HG02840 (cell line): ENCODE data around the gene KLHL36.
"Not testable (repeated sequence)": the region's sequence is repeated elsewhere in the genome, so short reads cannot be mapped to it uniquely, and the experiment has no call there.

Source experiments
- ATAC-seq: cut with Tn5 transposase; IDR thresholded peaks from one replicate; pipeline ENCODE4 v1.9.1; 2021; ENCODE audit warnings: mild to moderate bottlenecking, moderate library complexity, moderate number of reproducible peaks; ENCODE audit not compliant: unreplicated experiment, low FRiP score

Gene KLHL36

DNA sequence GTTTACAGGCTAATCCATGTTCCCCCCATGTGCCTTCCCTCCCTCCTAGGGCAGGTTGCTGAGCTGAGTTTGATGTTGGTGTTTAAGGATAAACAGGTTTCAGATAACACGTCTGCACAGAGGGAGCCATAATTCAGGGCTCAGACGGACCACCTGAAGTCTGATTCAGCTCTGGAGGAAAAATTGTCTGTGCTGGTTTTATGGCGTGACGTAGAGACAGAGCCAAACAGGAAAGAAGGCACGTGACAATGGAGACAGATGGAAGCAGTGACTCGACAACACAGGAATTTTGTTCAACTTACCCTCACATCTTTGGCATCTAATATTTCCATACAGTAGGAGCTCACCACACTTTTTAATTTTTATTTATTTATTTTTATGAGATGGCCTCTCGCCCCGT, 40.8 kb downstream of the KLHL36 start:
- ATAC-seq: no peak

DNA sequence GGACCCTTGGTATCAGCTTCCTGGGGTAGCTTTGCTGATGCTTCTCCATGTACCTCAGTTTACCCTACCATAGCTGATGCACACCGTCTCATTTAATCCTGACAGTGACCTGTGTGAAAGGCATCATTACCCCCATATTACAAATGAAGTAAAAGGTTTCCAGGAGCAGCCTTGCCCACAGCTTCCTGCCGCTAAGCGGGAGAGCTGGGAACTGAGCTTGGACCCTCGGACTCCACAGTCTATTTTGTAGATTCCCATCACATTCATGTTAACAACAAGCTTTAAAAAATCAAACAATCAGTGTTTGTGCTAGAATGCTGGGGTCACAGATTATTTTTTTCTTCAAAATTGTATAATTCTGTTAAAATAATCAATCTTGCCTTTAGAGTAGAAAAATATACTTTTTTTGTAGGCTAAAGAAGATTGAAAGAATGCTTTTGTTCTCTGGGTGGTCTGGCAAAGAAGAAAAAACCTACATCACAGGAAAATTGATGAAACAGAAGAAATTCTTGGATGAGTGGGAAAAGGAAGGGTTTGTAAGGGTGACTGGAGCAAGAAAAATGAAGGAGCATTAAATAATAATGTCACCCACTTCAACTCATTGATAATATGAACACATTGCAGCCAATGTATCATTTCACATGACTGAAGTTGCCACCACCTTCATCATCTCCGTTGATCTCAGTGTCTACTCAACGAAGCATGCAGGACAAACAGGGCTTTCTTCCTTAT, 41.9 kb downstream of the KLHL36 start:
- no peak for ATAC-seq

GRCh38 chr16:84692451-84693214, 44.3 kb downstream of the KLHL36 start:
- no peak for ATAC-seq

- ATAC-seq: not testable (repeated sequence)
Measured at GRCh38 chr16:84693869-84694268, 45.6 kb downstream of the KLHL36 start.

DNA sequence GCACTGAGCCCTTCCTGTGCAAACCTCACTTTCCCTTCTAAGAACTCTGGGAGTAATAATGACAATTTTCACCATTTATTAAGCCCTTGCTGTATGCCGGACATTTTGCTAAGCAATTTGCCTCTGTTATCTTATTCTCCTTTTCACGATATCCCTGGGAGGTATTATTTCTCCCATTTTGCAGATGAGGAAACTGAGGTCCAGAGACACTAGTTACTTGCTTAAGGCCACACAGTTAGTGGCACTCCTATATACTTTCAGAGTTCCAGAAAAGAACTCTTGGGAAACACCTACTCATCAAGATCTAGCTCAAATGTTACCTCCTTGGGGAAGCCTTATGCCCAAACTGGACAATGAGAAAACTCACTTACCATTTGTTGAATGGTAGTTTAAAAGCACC, 46.7 kb downstream of the KLHL36 start:
- ATAC-seq: no peak

DNA sequence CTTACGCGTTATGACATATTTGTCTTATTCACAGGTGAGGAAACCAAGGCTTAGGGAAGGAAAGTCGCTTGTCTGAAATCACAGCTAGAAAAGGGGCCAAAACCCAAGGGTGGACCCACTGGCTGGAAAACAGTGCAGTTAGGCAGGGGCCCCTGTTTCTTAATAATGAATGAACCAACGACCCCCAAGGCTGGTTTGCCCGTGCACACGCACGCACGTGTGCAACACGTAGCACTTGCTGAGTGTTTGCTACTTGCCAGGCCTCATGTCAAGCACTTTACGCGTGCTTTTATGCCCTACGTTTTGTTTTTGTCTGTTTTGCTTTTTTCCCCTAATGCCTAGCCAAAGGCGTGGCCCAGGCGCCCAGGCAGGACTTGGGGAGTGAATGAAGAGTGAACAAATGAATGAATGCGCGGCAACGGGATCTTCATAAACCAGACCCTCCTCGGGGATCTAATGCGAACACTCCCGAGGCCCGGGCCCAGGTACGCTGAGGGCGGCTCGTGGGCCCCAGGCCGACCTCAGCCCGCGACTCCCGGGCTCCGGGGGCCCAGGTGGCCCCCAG, 50.9 kb downstream of the KLHL36 start:
- no peak for ATAC-seq

- peak; percentile 78 for ATAC-seq
Measured at GRCh38 chr16:84699712-84700445, 51.6 kb downstream of the KLHL36 start, which contains the start of gene USP10. Gene USP10, plus strand, starts transcription at chr16:84700000. Its CDS starts 91 bp downstream, at chr16:84700091.

- ATAC-seq: peak; percentile 32
Measured at GRCh38 chr16:84700446-84701300, 52.4 kb downstream of the KLHL36 start.

- no peak for ATAC-seq
Measured at GRCh38 chr16:84703681-84704080, 55.4 kb downstream of the KLHL36 start.

GRCh38 chr16:84704253-84704652, 55.9 kb downstream of the KLHL36 start:
- no peak for ATAC-seq

DNA sequence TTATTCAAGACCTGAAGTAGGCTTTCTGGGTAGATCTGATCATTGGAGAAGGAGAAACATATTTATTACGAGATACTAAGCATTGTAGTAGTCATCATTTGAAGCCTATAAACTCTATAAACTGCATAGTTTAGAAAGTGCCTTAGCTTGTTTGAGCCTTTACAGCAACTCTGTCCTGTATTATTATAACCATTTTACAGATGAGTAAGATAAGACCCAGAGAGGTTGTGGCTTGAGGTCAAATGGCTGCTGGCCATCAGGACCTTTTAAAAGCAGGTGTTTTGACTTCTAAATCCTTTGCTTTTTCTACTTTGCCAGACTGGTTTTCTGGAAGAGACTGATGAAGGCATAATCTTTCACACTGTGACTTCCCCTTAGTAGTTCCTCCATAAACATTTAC, 58.5 kb downstream of the KLHL36 start:
- no peak for ATAC-seq

GRCh38 chr16:84709609-84710008, 61.3 kb downstream of the KLHL36 start:
- no peak for ATAC-seq

DNA sequence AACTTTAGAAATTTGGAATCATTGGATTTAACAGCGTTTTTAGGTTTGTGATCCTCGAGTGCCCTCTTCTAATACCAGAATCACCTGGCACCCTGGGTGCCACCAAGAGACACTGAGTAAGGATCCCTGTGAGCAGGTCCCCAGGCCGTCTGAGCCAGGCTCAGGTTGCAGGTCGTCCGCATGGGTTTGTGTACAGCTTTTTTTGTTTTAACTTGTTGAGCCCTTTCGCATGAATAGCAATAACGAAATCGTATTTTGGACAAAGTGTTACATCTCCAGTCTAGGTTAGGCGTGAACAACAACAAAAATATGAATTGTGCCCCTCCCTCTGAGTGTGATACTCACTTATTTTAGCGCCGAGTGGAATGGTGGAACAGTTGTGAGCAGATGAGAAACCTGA, 62.4 kb downstream of the KLHL36 start:
- no peak for ATAC-seq
